ENCODE measurements around the gene CNOT4. TPM values are rescaled to one million over a fixed set of nuclear protein-coding genes. Genes with fewer than 3 reads are reported as not detected.

Gene CNOT4
- total RNA-seq, 3 donors from 2014 or later (not counting 1 experiment from before 2014, with no cell fraction given): 40.6 to 47.1 (median 40.7) TPM

DNA sequence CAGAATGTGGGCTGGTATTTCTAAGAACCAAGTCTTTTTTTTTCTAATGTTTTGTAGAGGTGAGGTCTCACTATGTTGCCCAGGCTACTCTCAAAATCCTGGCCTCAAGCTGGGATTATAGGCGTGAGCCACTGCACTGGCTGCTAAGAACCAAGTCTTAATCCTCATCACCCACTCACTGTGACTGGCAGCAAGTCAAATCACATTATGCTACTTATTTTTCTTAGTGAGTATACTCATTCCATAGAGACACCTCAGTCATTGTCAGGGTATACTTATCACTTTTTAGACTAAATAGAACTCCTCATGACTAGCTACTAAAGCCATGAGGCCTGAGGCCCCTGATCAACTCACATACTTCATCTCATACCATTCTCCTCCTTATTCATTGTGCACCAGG, 160.2 kb downstream of the CNOT4 start:
- H3K4me1 ChIP-seq (ENCODE audit: control insufficient read depth, insufficient read depth, low read length): no peaks in the 10 kb centered on the region
- Mint-ChIP-seq H3K9me3 (no peaks in the 10 kb centered on the region), H3K36me3 (no peaks in the 10 kb centered on the region), H3K27me3 (ENCODE audit: low read depth in 2 of 2) (peaks cover under 1 to 3% of the 10 kb centered on the region in 2 donors), H3K27ac (no peak overlapping the region), H3K4me1 (no peaks in the 10 kb centered on the region), H3K4me3 (no peak overlapping the region)
- intact Hi-C loops (cut with micrococcal nuclease): no loop called here
- ATAC-seq: no peak
- no peaks in the 10 kb centered on the region for H3K9me3 ChIP-seq (ENCODE audit: control insufficient read depth, insufficient read depth, low read length)
- 91% methylated on average over 1 of the region's 1 CpG for WGBS (ENCODE audit: insufficient coverage)
- no peaks in the 10 kb centered on the region for H3K27me3 ChIP-seq (ENCODE audit: control insufficient read depth, insufficient read depth, low read length)
- no peak overlapping the region for H3K27ac ChIP-seq (ENCODE audit: low read length)
- DNase-seq: no peak
- TF ChIP-seq, protein P1, sequence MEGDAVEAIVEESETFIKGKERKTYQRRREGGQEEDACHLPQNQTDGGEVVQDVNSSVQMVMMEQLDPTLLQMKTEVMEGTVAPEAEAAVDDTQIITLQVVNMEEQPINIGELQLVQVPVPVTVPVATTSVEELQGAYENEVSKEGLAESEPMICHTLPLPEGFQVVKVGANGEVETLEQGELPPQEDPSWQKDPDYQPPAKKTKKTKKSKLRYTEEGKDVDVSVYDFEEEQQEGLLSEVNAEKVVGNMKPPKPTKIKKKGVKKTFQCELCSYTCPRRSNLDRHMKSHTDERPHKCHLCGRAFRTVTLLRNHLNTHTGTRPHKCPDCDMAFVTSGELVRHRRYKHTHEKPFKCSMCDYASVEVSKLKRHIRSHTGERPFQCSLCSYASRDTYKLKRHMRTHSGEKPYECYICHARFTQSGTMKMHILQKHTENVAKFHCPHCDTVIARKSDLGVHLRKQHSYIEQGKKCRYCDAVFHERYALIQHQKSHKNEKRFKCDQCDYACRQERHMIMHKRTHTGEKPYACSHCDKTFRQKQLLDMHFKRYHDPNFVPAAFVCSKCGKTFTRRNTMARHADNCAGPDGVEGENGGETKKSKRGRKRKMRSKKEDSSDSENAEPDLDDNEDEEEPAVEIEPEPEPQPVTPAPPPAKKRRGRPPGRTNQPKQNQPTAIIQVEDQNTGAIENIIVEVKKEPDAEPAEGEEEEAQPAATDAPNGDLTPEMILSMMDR (IDR thresholded peaks at IDR 0.05): no peak
- no peaks in the 10 kb centered on the region for H3K36me3 ChIP-seq (ENCODE audit: control insufficient read depth, insufficient read depth, low read length)
- H3K4me3 ChIP-seq (ENCODE audit: low read length): no peak overlapping the region

DNA sequence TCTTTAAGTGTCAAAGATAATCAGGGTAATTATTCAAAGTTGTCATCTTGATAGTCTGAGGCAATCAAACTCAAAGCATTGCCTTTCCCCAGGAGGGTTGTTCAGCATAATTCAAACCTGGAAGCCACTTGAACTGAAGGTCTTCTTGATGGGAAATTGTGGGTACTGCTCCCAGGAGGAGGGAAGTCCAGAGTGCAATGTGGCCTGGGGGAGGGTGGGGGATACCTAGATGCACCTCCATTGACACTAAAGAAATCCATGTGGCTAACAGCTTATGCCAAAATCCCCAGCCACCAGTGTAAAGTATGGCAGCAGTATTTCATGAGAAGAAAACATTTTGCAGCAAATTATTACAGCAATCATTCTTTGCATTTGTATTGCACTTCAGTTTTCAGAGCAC, 161.4 kb downstream of the CNOT4 start:
- no peaks in the 10 kb centered on the region for H3K36me3 ChIP-seq (ENCODE audit: control insufficient read depth, insufficient read depth, low read length)
- ATAC-seq: no peak
- H3K36me3 Mint-ChIP-seq: no peaks in the 10 kb centered on the region
- H3K27ac Mint-ChIP-seq: no peak overlapping the region
- no peaks in the 10 kb centered on the region for H3K27me3 ChIP-seq (ENCODE audit: control insufficient read depth, insufficient read depth, low read length)
- no peak overlapping the region for H3K4me3 ChIP-seq (ENCODE audit: low read length)
- H3K4me1 Mint-ChIP-seq: no peaks in the 10 kb centered on the region
- TF ChIP-seq, protein P1 (IDR thresholded peaks at IDR 0.05): no peak
- no peaks in the 10 kb centered on the region for H3K27me3 Mint-ChIP-seq (ENCODE audit: low read depth in 2 of 2)
- H3K9me3 ChIP-seq (ENCODE audit: control insufficient read depth, insufficient read depth, low read length): no peaks in the 10 kb centered on the region
- H3K4me1 ChIP-seq (ENCODE audit: control insufficient read depth, insufficient read depth, low read length): no peaks in the 10 kb centered on the region
- no peak overlapping the region for H3K4me3 Mint-ChIP-seq
- H3K27ac ChIP-seq (ENCODE audit: low read length): no peak overlapping the region
- intact Hi-C loops (cut with micrococcal nuclease): no loop called here
- DNase-seq: no peak
- no peaks in the 10 kb centered on the region for H3K9me3 Mint-ChIP-seq

DNA sequence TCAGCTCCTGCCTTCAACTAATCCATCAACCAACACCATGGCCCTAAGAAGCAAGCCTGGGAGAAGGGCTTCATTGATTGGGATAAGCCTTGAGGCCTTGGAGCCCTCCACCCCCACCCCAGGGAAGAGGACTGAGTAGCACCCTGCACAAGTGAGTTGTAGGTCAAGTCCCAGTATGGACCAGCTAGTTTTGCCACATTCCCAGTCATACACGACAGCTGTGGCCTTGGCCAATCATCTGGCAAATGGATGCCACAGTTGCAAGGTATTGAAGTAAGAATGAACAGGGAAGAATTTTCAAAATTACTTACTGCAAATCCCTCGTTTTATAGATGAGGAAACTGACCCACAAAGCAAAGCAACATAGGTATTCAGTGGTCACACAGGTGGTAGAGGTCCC, 166.5 kb downstream of the CNOT4 start:
- 76% methylated on average over 2 of the region's 2 CpGs for WGBS (ENCODE audit: insufficient coverage)
- Histone ChIP-seq H3K4me3 (ENCODE audit: low read length) (no peak overlapping the region), H3K9me3 (ENCODE audit: control insufficient read depth, insufficient read depth, low read length) (no peaks in the 10 kb centered on the region), H3K27ac (ENCODE audit: low read length) (no peak overlapping the region), H3K36me3 (ENCODE audit: control insufficient read depth, insufficient read depth, low read length) (no peaks in the 10 kb centered on the region), H3K4me1 (ENCODE audit: control insufficient read depth, insufficient read depth, low read length) (no peaks in the 10 kb centered on the region), H3K27me3 (ENCODE audit: control insufficient read depth, insufficient read depth, low read length) (no peaks in the 10 kb centered on the region)
- H3K27ac Mint-ChIP-seq: no peak overlapping the region
- TF ChIP-seq, protein P1 (IDR thresholded peaks at IDR 0.05): no peak
- intact Hi-C loops (cut with micrococcal nuclease): no loop called here
- H3K4me1 Mint-ChIP-seq: no peaks in the 10 kb centered on the region
- ATAC-seq (no peak), DNase-seq (no peak)
- no peaks in the 10 kb centered on the region for H3K9me3 Mint-ChIP-seq
- H3K36me3 Mint-ChIP-seq: no peaks in the 10 kb centered on the region
- no peaks in the 10 kb centered on the region for H3K27me3 Mint-ChIP-seq (ENCODE audit: low read depth in 2 of 2)
- H3K4me3 Mint-ChIP-seq: no peak overlapping the region

DNA sequence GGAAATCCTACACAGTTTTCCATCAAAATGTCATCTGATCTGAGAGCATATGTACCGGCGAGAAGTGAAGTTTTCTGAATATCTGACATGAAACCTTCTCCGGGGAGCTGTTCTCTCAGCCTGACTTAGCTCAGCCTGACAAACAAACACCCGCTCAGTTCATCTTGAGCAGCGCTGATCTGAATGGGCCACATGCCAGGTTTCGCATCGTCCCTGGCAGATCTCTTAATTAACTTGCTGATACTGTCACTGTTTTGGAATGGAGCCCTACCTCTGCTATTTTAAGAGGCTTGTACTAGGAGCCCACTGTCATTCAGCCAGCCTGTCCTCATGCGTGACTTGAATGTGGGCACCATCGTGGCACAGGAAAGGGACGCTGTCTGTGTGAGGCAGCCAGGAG, 167.0 kb downstream of the CNOT4 start:
- Histone ChIP-seq H3K36me3 (ENCODE audit: control insufficient read depth, insufficient read depth, low read length) (no peaks in the 10 kb centered on the region), H3K27me3 (ENCODE audit: control insufficient read depth, insufficient read depth, low read length) (no peaks in the 10 kb centered on the region), H3K27ac (ENCODE audit: low read length) (no peak overlapping the region), H3K4me3 (ENCODE audit: low read length) (no peak overlapping the region), H3K4me1 (ENCODE audit: control insufficient read depth, insufficient read depth, low read length) (no peaks in the 10 kb centered on the region), H3K9me3 (ENCODE audit: control insufficient read depth, insufficient read depth, low read length) (no peaks in the 10 kb centered on the region)
- intact Hi-C loops (cut with micrococcal nuclease): no loop called here
- ATAC-seq (no peak), DNase-seq (no peak)
- TF ChIP-seq, protein P1 (IDR thresholded peaks at IDR 0.05): no peak
- 93% methylated on average over 10 of the region's 10 CpGs for WGBS (ENCODE audit: insufficient coverage)
- Mint-ChIP-seq H3K27me3 (ENCODE audit: low read depth in 2 of 2) (no peaks in the 10 kb centered on the region), H3K27ac (no peak overlapping the region), H3K4me1 (no peaks in the 10 kb centered on the region), H3K36me3 (no peaks in the 10 kb centered on the region), H3K9me3 (no peaks in the 10 kb centered on the region), H3K4me3 (no peak overlapping the region)
